Anterior cingulate cortex (tissue), 58 donors: ENCODE results near the gene CEP126.

Experiments
- DNase-seq, 58 donors: peaks; one replicate each; lab custom pipeline; 2025; lab: John Stamatoyannopoulos, UW

Gene CEP126

GRCh38 chr11:101914738-101915426, at the start of gene CEP126:
Gene CEP126 (plus strand): TSS chr11:101915010. CDS start chr11:101915285, 275 bp downstream.
- DNase-seq = peak; percentile 71 to 100 (median 94)

GRCh38 chr11:101866619-101867491, 48.0 kb upstream of the CEP126 start:
- DNase-seq = no peak

- DNase-seq = no peak
Observed at GRCh38 chr11:101867951-101868350, 46.9 kb upstream of the CEP126 start.

- DNase-seq = no peak
Observed at GRCh38 chr11:101870510-101870909, 44.3 kb upstream of the CEP126 start.

GRCh38 chr11:101872171-101872882, 42.5 kb upstream of the CEP126 start:
- DNase-seq = peak in 3 of 58 donors; percentile 1 to 4 (median 2)

- DNase-seq = no peak
Observed at GRCh38 chr11:101880222-101880621, 34.6 kb upstream of the CEP126 start.

- no peak for DNase-seq
Observed at GRCh38 chr11:101881586-101881985, 33.2 kb upstream of the CEP126 start.

- DNase-seq = no peak
Observed at GRCh38 chr11:101885631-101886030, 29.2 kb upstream of the CEP126 start.

GRCh38 chr11:101889767-101890166, 25.0 kb upstream of the CEP126 start:
- DNase-seq = no peak

- no peak for DNase-seq
Observed at GRCh38 chr11:101894505-101894904, 20.3 kb upstream of the CEP126 start.

GRCh38 chr11:101907815-101908214, 7.0 kb upstream of the CEP126 start:
- DNase-seq = no peak

GRCh38 chr11:101909087-101909486, 5.7 kb upstream of the CEP126 start:
- no peak for DNase-seq

GRCh38 chr11:101912823-101913284, 2.0 kb upstream of the CEP126 start:
- no peak for DNase-seq

GRCh38 chr11:101913656-101914055, 1.2 kb upstream of the CEP126 start:
- DNase-seq = no peak

GRCh38 chr11:101914341-101914737, 471 bp upstream of the CEP126 start:
- peak in 2 of 58 donors; percentile 22 to 52 for DNase-seq

GRCh38 chr11:101915791-101916291, 1.0 kb downstream of the CEP126 start:
- no peak for DNase-seq

GRCh38 chr11:101916422-101916821, 1.6 kb downstream of the CEP126 start, which contains the start of gene ANGPTL5:
Gene ANGPTL5 (minus strand): TSS chr11:101916522. CDS start chr11:101907909, 8,613 bp downstream.
- DNase-seq = no peak

GRCh38 chr11:101917226-101917625, 2.4 kb downstream of the CEP126 start:
- no peak for DNase-seq

- no peak for DNase-seq
Observed at GRCh38 chr11:101920992-101921391, 6.2 kb downstream of the CEP126 start.

- DNase-seq = no peak
Observed at GRCh38 chr11:101923554-101923953, 8.7 kb downstream of the CEP126 start.
